BJ (cell line): Measurements from ENCODE around the gene HMCN2. TPM values are rescaled to one million over a fixed set of nuclear protein-coding genes. Genes with fewer than 3 reads are reported as not detected.

ENCODE experiments used
- CTCF ChIA-PET: fragments of 350-600 bp; formaldehyde crosslinking; extraction: SDS; loops from one replicate; lab custom pipeline; 2021; ENCODE audit warnings: antibody characterized with exemption, inconsistent platforms; lab: Yijun Ruan, JAX
- POLR2A ChIA-PET: fragments of 300-600 bp; sonication (Branson Sonifier 250); formaldehyde crosslinking; extraction: SDS; loops from one replicate; lab custom pipeline; 2021; ENCODE audit warnings: antibody characterized with exemption; lab: Charles Lee
- DNase-seq: peaks from one replicate; pipeline ENCODE4 v3.0.0-alpha.2; 2011; ENCODE audit warnings: low read depth
- H3K27me3 ChIP-seq: 2 replicates; pipeline ENCODE4 v1.6.0; 2011; ENCODE audit warnings: low read length; ENCODE audit not compliant: control insufficient read depth, insufficient read depth
- H3K36me3 ChIP-seq: 2 replicates; pipeline ENCODE4 v1.5.1; 2011; ENCODE audit warnings: low read length; ENCODE audit not compliant: control insufficient read depth, insufficient read depth
- H3K4me3 ChIP-seq: 2 replicates; pipeline ENCODE4 v1.5.1; 2011; ENCODE audit warnings: low read depth, mild to moderate bottlenecking, control low read depth, low read length
- polyA plus RNA-seq: library from polyadenylated mRNA; depleted of rRNA; stranded (reverse); fragments of >200 nt; gene quantifications from 2 replicates; pipeline ENCODE4 v1.2.3, GENCODE V29; 2011
- TF ChIP-seq, protein P1 (sequence below): IDR thresholded peaks from 2 replicates; pipeline ENCODE4 v1.5.1; 2011; ENCODE audit warnings: low read depth, mild to moderate bottlenecking, control low read depth, inconsistent platforms, low read length, moderate library complexity; ENCODE audit not compliant: insufficient read depth

HMCN2 gene
- polyA plus RNA-seq, 1 experiment: not detected

DNA sequence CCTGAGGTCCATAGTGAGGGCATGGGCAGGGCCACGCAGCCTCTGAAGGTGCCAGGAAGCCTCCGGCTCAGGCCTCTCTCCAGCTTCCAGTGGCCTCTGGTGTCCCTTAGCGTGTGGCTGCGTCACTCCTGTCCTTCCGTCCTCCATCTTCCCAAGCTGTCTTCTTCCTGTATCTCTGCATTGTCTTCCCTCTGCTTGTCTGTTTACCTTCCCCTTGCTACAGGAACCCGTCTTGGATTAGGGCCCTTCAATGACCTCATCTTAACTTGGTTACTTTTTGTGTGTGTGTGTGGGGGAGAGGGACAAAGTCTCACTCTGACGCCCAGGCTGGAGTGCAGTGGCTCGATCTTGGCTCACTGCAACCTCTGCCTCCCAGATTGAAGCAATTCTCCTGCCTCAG, 193.6 kb downstream of the HMCN2 start:
- TF ChIP-seq, protein P1, sequence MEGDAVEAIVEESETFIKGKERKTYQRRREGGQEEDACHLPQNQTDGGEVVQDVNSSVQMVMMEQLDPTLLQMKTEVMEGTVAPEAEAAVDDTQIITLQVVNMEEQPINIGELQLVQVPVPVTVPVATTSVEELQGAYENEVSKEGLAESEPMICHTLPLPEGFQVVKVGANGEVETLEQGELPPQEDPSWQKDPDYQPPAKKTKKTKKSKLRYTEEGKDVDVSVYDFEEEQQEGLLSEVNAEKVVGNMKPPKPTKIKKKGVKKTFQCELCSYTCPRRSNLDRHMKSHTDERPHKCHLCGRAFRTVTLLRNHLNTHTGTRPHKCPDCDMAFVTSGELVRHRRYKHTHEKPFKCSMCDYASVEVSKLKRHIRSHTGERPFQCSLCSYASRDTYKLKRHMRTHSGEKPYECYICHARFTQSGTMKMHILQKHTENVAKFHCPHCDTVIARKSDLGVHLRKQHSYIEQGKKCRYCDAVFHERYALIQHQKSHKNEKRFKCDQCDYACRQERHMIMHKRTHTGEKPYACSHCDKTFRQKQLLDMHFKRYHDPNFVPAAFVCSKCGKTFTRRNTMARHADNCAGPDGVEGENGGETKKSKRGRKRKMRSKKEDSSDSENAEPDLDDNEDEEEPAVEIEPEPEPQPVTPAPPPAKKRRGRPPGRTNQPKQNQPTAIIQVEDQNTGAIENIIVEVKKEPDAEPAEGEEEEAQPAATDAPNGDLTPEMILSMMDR: no peak
- Histone ChIP-seq H3K27me3 (no peaks in the 10 kb centered on the region), H3K4me3 (no peak overlapping the region), H3K36me3 (peaks cover 49% of the 10 kb centered on the region)
- CTCF ChIA-PET: interaction anchor here (19.6 kb wide), 1 partner anchor 225 kb away, joined by 184 read pairs; no protein-coding TSS in a partner anchor
- POLR2A ChIA-PET: no interaction called here
- DNase-seq: no peak

DNA sequence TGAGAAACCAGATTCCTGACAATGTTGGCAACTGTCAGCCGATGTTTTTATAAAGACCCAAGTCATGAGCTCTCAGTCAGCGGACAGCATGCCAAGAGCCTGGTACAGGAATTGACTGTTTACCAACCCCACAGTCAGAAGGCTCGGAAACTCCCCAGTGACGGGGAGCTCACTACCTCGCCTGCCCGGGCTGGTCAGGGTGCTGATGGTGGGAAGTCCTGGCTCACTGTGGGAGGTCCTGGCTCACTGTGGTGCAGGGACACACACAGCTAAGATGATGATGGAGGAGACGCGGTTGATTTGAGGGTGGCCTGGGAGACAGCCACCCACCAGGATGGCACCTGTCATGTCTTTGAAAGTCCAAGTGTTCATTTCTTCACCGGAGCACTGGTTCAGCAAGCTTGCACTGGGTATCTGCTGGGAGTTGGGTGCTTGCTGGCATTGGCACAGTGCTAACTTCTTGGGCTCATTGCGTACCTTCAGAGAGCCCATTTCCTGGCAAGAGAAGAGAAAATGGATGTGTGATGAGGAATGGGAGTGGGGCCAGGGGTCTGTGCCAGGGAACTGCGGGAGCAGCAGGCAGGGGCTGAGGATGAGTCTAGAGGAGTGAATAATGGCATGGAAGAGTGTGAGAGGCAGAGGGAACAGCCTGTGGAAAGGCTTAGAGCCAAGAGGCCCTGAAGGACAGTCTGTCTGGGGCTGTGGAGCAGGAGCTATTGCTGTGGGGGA, 194.5 kb downstream of the HMCN2 start:
- Histone ChIP-seq H3K36me3 (peaks cover 48% of the 10 kb centered on the region), H3K27me3 (no peaks in the 10 kb centered on the region), H3K4me3 (no peak overlapping the region)
- TF ChIP-seq, protein P1: no peak
- POLR2A ChIA-PET: no interaction called here
- no peak for DNase-seq
- CTCF ChIA-PET: interaction anchor here (0.6 to 19.6 kb wide), 10 partner anchors 8 to 232 kb away, joined by 3 to 184 read pairs (median 6); partner anchors contain the start of gene FUBP3

DNA sequence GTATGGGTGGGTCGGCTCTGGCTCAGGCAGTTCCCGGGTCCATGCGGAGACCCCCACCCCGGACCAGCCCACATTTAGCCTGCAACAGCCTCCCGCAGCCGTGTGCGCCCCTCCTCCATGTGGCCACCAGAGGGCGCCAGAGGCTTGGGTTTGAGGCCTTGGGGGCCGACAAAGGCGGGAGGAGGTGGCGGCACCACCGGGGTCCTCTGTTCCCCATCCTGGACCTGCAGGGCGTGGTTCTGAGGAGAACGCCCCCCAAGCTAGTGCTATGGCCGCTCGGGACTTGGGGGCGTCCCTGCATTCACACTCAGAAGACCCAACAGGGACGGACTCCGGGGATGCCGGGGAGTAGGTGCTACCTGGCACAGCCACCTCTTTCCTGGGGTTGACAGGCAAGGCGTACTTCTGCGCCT, 195.7 kb downstream of the HMCN2 start:
- ChIA-PET CTCF (interaction anchor here (0.7 to 19.6 kb wide), 6 partner anchors 8 to 231 kb away, joined by 3 to 184 read pairs (median 7); no protein-coding TSS in a partner anchor), POLR2A (no interaction called here)
- H3K4me3 ChIP-seq: no peak overlapping the region
- peaks cover 56% of the 10 kb centered on the region for H3K36me3 ChIP-seq
- no peak for DNase-seq
- TF ChIP-seq, protein P1: peak; percentile 85
- H3K27me3 ChIP-seq: no peaks in the 10 kb centered on the region

DNA sequence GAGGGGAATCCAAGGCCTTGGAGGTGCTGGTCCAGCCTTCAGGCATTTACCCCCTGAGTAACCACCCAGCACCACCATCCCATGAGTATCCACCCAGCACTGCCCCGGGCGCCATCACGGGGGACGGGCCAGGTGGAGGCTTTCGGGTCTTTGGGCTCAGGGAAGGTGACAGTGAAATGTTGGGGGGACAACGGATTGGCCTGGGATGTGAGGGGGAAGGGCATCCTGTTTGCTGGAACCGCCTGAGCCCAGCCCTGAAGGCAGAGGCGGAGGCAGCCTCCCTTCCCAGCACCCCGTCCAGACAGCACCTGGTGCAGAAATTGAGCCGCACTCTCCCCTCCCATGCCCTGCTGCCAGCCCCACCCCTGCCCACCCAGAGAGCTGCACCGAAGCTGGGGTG, 196.2 kb downstream of the HMCN2 start:
- H3K4me3 ChIP-seq: no peak overlapping the region

More for the DNA sequence above, 196.2 kb downstream of the HMCN2 start:
- ChIA-PET POLR2A (interaction anchor here (0.6 kb wide), 1 partner anchor 611 kb away, joined by 5 read pairs; no protein-coding TSS in a partner anchor), CTCF (interaction anchor here (1.7 to 19.6 kb wide), 3 partner anchors 8 to 223 kb away, joined by 7 to 184 read pairs (median 11); no protein-coding TSS in a partner anchor)
- H3K27me3 ChIP-seq: no peaks in the 10 kb centered on the region
- peaks cover 60% of the 10 kb centered on the region for H3K36me3 ChIP-seq
- TF ChIP-seq, protein P1: no peak
- no peak for DNase-seq
